ENCODE data around the gene DIAPH2. TPM values are rescaled to one million over a fixed set of nuclear protein-coding genes. Genes with fewer than 3 reads are reported as not detected.

Gene DIAPH2
- total RNA-seq, 1 experiment from 2014 or later, result 10.4 TPM

DNA sequence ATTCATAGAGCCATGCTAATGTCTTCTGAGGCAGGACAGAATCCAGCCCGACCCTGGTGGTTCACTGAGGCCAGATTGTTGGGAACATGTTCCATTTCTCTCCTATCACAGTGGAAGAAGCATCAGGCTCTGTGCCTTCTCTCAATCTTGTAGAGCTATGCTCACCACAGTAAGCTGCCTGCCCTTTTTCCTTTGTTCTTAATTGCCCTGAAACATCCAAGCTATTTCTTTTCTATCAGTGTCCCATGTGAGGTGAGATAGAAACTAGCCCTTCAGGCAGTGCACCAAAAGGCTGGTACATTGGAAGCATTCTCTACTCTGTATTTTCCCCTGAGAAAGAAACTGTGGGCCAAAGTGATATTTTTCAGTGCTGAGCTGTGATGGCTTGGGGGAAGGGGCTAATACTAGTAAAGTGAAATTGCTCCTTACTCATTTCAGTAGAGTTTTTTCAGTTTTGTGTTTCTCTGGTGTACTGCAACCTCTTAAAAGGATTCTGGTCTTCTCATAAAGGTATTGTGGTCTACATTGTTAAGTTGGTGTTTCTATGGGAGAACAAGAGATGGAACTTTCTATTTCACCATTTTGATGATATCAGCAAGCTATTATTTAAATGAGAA is 810.2 kb downstream of the DIAPH2 start:
- CTCF ChIA-PET, result no interaction called here
- H3K36me3 ChIP-seq (ENCODE audit: insufficient read depth, low read length, poor library complexity, severe bottlenecking), result no peaks in the 10 kb centered on the region
- no peak for TF ChIP-seq EZH2 (IDR thresholded peaks at IDR 0.05; ENCODE audit: borderline replicate concordance, low read depth, low read length, poor library complexity, severe bottlenecking)
- no peak for TF ChIP-seq CTCF (conservative IDR thresholded peaks at IDR 0.05; ENCODE audit: low read depth, low read length)
- no peak overlapping the region for H3K27ac ChIP-seq (ENCODE audit: low read depth, low read length, poor library complexity, severe bottlenecking)
- no TSS peak for BruUV-seq (replicated peaks)
- H3K27me3 ChIP-seq (replicated peaks; ENCODE audit: insufficient read depth, low read depth, low read length, poor library complexity), result no peaks in the 10 kb centered on the region
- no peaks in the 10 kb centered on the region for H3K4me1 ChIP-seq (ENCODE audit: insufficient read depth, low read length, poor library complexity, severe bottlenecking)
- intact Hi-C loops (cut with micrococcal nuclease; ENCODE audit: unreplicated experiment), result no loop called here
- H3K4me3 ChIP-seq (ENCODE audit: low read depth, low read length, poor library complexity, severe bottlenecking), result no peak overlapping the region
- no peaks in the 10 kb centered on the region for H3K9me3 ChIP-seq (ENCODE audit: low read depth, low read length, poor library complexity, severe bottlenecking)
- DNase-seq (ENCODE audit: low spot score), result no peak
- POLR2A ChIA-PET (ENCODE audit: low non-redundant PET), result no interaction called here

GRCh38 chrX:97498093-97498492 is 813.5 kb downstream of the DIAPH2 start:
- no TSS peak for BruUV-seq (replicated peaks)
- intact Hi-C loops (cut with micrococcal nuclease; ENCODE audit: unreplicated experiment), result no loop called here
- ChIA-PET CTCF (no interaction called here), POLR2A (ENCODE audit: low non-redundant PET) (no interaction called here)
- H3K27ac ChIP-seq (ENCODE audit: low read depth, low read length, poor library complexity, severe bottlenecking), result no peak overlapping the region
- H3K4me3 ChIP-seq (ENCODE audit: low read depth, low read length, poor library complexity, severe bottlenecking), result no peak overlapping the region
- TF ChIP-seq CTCF (conservative IDR thresholded peaks at IDR 0.05; ENCODE audit: low read depth, low read length) (no peak), EZH2 (IDR thresholded peaks at IDR 0.05; ENCODE audit: borderline replicate concordance, low read depth, low read length, poor library complexity, severe bottlenecking) (no peak)
- no peaks in the 10 kb centered on the region for H3K9me3 ChIP-seq (ENCODE audit: low read depth, low read length, poor library complexity, severe bottlenecking)
- no peaks in the 10 kb centered on the region for H3K36me3 ChIP-seq (ENCODE audit: insufficient read depth, low read length, poor library complexity, severe bottlenecking)
- H3K27me3 ChIP-seq (replicated peaks; ENCODE audit: insufficient read depth, low read depth, low read length, poor library complexity), result no peaks in the 10 kb centered on the region
- no peak for DNase-seq (ENCODE audit: low spot score)
- H3K4me1 ChIP-seq (ENCODE audit: insufficient read depth, low read length, poor library complexity, severe bottlenecking), result no peaks in the 10 kb centered on the region

- TF ChIP-seq CTCF (conservative IDR thresholded peaks at IDR 0.05; ENCODE audit: low read depth, low read length) (no peak), EZH2 (IDR thresholded peaks at IDR 0.05; ENCODE audit: borderline replicate concordance, low read depth, low read length, poor library complexity, severe bottlenecking) (no peak)
- ChIA-PET CTCF (no interaction called here), POLR2A (ENCODE audit: low non-redundant PET) (no interaction called here)
- no peak for DNase-seq (ENCODE audit: low spot score)
- H3K4me3 ChIP-seq (ENCODE audit: low read depth, low read length, poor library complexity, severe bottlenecking), result no peak overlapping the region
- intact Hi-C loops (cut with micrococcal nuclease; ENCODE audit: unreplicated experiment), result no loop called here
- H3K4me1 ChIP-seq (ENCODE audit: insufficient read depth, low read length, poor library complexity, severe bottlenecking), result no peaks in the 10 kb centered on the region
- no peak overlapping the region for H3K27ac ChIP-seq (ENCODE audit: low read depth, low read length, poor library complexity, severe bottlenecking)
- H3K9me3 ChIP-seq (ENCODE audit: low read depth, low read length, poor library complexity, severe bottlenecking), result no peaks in the 10 kb centered on the region
- no TSS peak for BruUV-seq (replicated peaks)
- H3K27me3 ChIP-seq (replicated peaks; ENCODE audit: insufficient read depth, low read depth, low read length, poor library complexity), result no peaks in the 10 kb centered on the region
- H3K36me3 ChIP-seq (ENCODE audit: insufficient read depth, low read length, poor library complexity, severe bottlenecking), result no peaks in the 10 kb centered on the region
Measured at GRCh38 chrX:97504431-97504830, 819.8 kb downstream of the DIAPH2 start.
